GM18498 (cell line): ENCODE measurements around the gene CYP1A2.
"Not testable (repeated sequence)": the region's sequence is repeated elsewhere in the genome, so short reads cannot be mapped to it uniquely, and the experiment has no call there.

Source experiments
- ATAC-seq: cut with Tn5 transposase; IDR thresholded peaks from one replicate; pipeline ENCODE4 v1.9.1; 2021; ENCODE audit warnings: mild to moderate bottlenecking, moderate library complexity; ENCODE audit not compliant: unreplicated experiment

The CYP1A2 gene

GRCh38 chr15:74735305-74735704 is 13.3 kb upstream of the CYP1A2 start:
- no peak for ATAC-seq

GRCh38 chr15:74738239-74738638 is 10.4 kb upstream of the CYP1A2 start:
- ATAC-seq: not testable (repeated sequence)

GRCh38 chr15:74742422-74742821 is 6.2 kb upstream of the CYP1A2 start:
- no peak for ATAC-seq

- no peak for ATAC-seq
These were observed 2.3 kb upstream of the CYP1A2 start for GRCh38 chr15:74746389-74746788.

GRCh38 chr15:74749832-74750231 is 1.2 kb downstream of the CYP1A2 start:
- ATAC-seq: no peak

GRCh38 chr15:74750751-74751150 is 2.1 kb downstream of the CYP1A2 start:
- no peak for ATAC-seq

- no peak for ATAC-seq
These were observed 3.4 kb downstream of the CYP1A2 start for GRCh38 chr15:74752011-74752410.

- no peak for ATAC-seq
These were observed 3.9 kb downstream of the CYP1A2 start for GRCh38 chr15:74752531-74752930.

- ATAC-seq: no peak
These were observed 6.1 kb downstream of the CYP1A2 start for GRCh38 chr15:74754593-74755215.

GRCh38 chr15:74758736-74759135 is 10.1 kb downstream of the CYP1A2 start:
- ATAC-seq: no peak

GRCh38 chr15:74762791-74763150 is 14.1 kb downstream of the CYP1A2 start:
- ATAC-seq: no peak

- no peak for ATAC-seq
These were observed 14.8 kb downstream of the CYP1A2 start for GRCh38 chr15:74763416-74763815.

GRCh38 chr15:74767167-74768098 is 18.8 kb downstream of the CYP1A2 start:
- ATAC-seq: no peak

GRCh38 chr15:74768099-74768770 is 19.6 kb downstream of the CYP1A2 start:
- ATAC-seq: no peak

- ATAC-seq: peak; percentile 58
These were observed 20.2 kb downstream of the CYP1A2 start for GRCh38 chr15:74768771-74769342.

- ATAC-seq: no peak
These were observed 20.9 kb downstream of the CYP1A2 start for GRCh38 chr15:74769463-74770025.

GRCh38 chr15:74770211-74770903 is 21.7 kb downstream of the CYP1A2 start:
- ATAC-seq: no peak

GRCh38 chr15:74773329-74773728 is 24.7 kb downstream of the CYP1A2 start:
- no peak for ATAC-seq

- ATAC-seq: no peak
These were observed 25.1 kb downstream of the CYP1A2 start for GRCh38 chr15:74773731-74774252.

GRCh38 chr15:74775132-74775562 is 26.5 kb downstream of the CYP1A2 start:
- ATAC-seq: no peak
